HK-2 (cell line): ENCODE measurements around the gene TMEM179.

ENCODE experiments used
- DNase-seq: peaks from one replicate; pipeline ENCODE4 v3.0.0-alpha.2; 2018; ENCODE audit not compliant: unreplicated experiment

Gene TMEM179

DNA sequence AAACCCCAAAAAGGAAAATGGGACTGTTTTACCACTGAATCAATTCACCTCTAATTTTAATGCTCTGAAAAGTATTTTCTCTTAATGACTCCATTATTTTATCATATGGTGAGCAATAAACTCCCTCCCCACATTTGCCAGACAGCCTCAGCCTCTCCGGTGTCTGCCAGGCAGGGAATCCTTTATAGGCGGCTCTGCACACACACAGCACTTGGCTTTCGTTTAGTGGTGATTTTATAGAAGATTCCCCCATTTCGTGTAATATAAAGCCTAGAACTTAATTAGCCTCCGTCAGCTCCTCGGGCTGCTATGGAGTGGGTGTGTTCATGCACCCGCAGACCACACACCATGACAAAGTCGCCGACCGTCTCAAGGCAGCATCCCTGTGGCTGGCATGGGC is 35.1 kb downstream of the TMEM179 start:
- DNase-seq: no peak

- no peak for DNase-seq
Measured at GRCh38 chr14:104568620-104569019, 36.0 kb downstream of the TMEM179 start.

- no peak for DNase-seq
Measured at GRCh38 chr14:104567957-104568225, 36.7 kb downstream of the TMEM179 start.

- no peak for DNase-seq
Measured at GRCh38 chr14:104567141-104567956, 37.2 kb downstream of the TMEM179 start.

DNA sequence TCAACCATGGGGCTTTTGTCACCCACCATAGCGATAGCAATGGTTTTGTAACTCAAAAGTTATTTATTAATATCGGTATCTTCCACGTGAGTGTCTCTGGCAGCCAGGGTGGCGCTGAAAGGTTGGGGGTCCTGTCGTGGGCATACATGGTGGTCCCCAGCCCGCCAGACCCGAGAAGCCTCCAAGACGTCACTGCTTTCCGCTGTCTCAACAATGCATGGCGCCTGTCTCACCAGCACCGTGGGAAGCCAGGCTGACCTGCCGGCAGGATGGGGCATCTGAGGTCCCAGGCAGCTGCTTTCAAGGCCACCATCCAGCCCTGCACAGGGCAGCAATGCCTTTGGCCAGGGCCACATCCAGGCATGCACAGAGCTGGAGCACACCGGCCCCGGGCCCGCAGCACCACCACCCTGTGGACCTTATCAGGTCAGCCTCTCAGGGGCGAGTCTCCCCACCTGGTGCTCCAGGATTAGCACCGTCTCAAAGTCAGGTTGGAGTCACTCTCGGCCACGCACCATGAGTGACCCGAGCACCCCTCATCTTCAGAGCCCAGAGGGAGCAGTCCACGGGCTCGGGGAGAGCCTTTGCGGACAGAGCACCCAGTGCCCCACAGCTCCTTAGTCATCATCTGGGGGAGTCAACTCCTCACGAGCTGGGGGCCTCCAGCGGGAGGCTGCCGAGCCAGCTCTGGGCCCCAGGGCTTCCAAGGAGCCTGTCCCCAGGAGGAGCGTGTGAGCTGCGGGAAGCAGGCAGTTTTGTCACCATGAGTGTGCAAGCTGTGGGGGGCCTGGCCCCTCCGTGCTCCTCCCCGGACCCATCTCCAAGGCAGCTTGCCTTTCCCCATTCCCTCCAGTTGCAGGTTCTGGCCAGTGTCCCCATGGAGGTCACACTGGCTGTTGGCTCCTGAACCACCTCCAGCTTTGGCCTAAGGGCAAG is 39.6 kb downstream of the TMEM179 start:
- DNase-seq: no peak

DNA sequence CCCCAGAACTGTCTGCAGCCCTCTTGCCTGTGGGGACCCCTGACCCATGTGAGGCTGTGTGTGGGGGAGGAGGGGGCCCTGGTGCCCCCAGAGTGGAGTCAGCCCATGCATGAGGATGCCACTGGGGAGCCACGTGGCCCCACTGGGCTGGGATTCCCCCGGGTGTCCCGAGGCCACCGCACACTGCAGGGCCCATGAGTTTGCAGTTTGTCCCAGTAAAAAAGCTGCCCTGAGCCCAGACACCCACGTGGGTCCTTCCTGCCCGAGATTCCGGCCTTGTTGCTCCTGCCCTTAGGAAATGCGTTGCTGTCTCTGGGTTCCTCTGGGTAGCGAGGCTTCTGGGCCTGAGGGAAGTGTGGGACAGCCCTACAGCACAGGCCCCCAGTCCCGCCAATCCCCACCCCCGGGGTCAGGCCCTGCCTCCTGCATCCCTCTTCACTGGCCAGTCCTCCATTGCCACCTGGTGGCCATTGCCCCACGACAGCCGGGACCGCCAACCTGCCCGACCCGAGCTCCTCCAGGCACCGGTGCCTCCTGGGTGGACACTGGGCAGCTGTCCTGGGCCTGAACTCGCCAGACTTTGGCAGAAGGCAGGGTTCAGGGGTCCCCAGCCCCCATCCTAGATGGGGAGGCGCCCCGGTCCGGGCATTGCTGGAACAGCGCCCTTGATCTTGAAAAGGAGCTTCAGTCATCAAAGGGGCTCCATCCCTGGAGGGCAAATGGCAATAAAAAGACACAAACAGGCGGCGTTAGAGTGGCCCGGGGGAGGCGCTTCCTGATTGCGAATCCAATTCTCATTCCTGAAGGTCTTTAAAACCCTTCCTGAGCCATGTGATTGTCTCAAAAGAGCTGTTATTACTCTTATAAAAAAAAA is 40.6 kb downstream of the TMEM179 start:
- peak; percentile 77 for DNase-seq

GRCh38 chr14:104563191-104563741 is 41.3 kb downstream of the TMEM179 start:
- DNase-seq: no peak

DNA sequence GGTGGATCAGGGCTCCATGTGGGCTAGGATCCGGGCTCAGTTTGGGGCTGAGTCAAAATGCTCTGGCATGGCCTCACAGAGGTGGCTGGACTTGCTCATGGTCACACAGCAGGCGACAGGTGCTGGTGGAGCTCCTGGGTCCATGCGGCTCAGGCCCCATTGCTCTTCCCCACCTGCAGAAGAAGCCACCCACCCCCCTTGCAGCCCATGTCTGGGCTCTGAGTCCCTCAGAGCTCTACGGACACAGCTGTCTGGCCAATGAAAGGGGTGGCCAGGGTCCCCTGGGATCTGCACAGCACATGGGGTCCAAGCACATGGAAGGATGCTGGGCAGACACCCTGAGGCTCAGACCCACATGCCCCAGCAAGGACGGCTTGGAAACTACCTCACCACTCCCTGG is 42.0 kb downstream of the TMEM179 start:
- DNase-seq: no peak

DNA sequence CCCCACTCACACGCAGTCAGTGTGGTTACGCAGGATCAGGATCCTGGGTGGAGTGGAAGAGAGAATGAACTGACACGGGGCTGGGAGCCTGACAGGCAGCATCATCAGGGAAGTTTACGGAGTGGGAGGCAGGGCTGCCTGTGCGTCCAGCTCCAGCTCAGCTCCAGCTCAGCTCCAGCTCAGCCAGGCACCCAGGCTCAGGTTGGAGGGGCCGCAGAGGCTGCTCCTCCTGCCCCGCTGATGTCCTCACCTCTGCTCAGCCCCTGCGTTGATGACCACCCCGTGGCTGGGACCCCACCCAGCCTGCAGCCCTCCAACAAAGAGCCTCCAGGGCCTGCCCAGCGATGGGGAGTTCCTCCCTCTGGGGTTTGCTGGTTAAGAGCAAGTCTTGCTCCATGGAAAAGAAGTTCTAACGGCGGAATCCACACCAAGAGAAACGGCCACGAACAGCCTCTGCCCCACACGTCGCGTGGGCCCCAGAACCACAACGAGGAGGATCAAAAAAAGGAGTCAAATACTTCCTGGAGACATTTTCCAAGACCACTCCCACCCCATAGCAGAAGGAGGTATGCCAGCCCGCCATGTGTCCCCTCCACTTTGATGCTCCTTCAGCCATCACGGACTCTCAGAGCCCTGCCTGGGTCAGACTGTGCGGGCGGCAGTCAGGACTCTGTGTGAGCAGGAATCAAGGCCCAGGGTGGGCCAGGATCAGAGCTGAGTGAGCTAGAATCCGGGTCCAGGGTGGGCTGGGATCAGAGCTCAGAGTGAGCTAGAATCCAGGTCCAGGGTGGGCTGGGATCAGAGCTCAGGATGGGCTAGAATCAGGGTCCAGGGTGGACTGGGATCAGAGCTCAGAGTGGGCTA is 42.7 kb downstream of the TMEM179 start:
- DNase-seq: no peak

- DNase-seq: no peak
Measured at GRCh38 chr14:104561124-104561557, 43.4 kb downstream of the TMEM179 start.

- DNase-seq: no peak
Measured at GRCh38 chr14:104560586-104560945, 44.0 kb downstream of the TMEM179 start.

GRCh38 chr14:104559804-104560585 is 44.6 kb downstream of the TMEM179 start:
- no peak for DNase-seq

DNA sequence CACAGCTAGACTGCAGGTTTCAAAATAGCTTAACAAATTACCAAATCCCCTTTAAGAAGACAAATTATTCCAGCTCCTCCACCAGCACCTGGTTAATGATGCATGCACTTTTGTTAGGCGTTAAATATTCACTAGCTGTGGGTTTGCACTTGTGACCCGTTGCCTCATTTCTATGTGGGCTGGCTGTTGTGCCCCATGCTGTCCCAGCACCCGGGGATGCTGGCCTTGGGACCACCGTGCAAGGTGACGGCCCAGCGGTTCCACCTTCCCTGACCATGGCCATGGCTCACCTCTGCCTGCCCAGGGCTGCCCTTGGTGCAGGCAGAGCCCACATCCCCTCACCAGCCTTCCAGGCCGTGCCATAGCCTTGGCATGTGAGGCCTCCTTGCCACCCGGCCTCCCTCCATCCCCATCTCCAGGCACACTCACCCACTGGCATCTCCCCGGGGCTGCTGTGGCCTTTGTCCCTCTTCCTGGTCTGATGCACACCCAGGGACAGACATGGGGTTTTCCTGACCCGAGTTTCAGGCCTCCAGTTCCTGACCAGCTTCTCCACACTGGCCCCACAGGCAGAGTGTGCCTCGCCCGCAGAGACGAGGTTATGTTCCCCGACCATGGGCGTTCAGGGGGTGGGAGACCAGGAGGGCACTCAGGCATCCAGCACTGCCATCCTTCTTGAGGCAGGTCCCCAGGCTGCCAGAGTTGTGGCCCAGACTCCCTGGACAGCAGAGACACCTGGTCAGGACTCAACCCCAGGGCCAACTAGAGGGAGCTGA is 45.4 kb downstream of the TMEM179 start:
- DNase-seq: no peak

DNA sequence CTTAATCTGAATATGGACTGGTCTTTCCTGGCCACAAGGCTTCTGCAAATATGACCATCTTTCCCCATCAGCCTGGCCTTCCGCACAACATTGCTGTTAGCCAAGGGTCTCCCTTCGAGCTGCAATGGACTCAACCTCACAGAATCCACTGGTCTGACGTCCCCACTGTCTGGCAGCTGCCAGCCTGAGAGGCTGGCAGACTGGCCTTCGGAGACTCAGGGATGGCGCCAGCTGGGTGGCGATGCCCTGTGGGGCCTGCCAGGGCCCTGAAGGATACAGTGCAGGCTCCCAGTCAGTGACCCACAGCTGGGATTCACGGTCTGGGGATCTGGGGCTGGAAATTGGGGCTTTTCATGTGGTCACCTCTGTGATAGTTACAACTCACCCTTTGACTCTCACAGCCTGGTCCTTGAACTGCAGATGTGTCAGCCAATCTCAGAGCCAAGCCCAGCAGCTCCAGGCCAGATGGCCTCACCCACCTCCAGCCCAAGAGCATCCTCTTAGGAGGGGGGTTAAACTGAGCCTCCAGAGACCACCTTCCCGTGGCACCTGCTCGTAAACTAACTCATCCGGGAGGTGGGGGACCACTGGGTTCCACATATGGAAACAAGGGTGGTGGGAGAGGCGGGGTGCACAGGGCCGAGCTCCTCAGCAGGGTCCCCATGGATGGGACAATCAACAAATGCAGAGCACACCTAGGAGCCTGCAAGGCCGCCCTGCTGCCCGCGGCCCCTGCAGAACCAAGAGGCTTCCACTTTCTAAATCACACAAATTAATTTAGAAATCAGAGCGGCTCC is 46.1 kb downstream of the TMEM179 start:
- DNase-seq: no peak

DNA sequence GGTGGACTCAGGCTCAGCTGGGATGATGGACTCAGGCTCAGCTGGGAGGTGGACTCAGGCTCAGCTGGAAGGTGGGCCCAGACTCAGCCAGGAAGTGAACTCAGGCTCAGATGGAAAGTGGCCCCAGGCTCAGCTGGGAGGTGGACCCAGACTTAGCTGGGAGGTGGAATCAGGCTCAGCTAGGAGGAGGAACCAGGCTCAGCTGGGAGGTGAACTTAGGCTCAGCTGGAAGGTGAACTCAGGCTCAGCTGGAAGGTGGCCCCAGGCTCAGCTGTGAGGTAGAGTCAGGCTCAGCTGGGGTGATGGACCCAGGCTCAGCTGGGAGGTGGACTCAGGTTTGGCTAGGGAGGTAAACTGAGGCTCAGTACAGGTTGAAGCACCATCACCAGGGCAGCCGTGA is 46.8 kb downstream of the TMEM179 start:
- no peak for DNase-seq

GRCh38 chr14:104557086-104557485 is 47.5 kb downstream of the TMEM179 start:
- no peak for DNase-seq

DNA sequence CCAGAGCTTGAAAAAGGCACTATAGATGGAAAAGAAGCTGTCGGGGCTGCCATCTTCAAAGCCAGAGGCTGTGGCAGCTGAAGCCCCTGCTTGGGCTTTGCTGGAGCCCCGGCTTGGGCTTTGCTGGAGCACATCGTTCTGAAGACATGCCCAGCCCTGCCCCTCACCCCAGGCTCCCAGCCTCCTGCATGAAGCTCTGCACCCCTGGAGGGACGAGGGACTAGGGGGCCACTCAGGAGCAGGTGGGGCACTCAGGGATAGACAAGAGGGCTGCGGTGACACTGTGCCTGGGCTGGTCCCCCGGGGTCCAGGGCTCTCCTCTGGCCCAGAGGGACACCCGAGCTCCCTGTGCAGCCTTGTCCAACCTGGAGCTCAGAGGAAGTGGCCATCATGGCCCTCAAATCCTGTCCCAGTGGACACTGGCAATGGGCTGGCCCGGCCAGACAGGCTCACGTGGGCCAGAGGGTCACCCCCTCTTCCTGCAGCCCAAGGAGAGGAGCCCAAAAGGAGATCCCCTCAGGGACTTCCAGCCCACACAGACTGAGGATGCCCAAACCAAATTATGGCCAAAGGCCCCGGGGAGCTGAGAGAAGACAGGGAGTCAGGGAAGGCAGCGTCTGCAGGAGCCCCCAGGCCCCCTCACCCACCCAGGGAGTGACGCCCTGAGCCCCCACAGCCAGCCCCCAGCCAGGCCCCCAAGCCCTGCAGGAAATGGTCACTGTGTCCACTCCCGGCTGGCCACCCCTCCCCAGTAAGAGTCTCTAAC is 48.1 kb downstream of the TMEM179 start:
- no peak for DNase-seq
